Progenitor cell of endocrine pancreas (in vitro differentiated cells): ENCODE data around the gene PRR32. TPM values are rescaled to one million over a fixed set of nuclear protein-coding genes. Genes with fewer than 3 reads are reported as not detected.
"Not testable (repeated sequence)": the region's sequence is repeated elsewhere in the genome, so short reads cannot be mapped to it uniquely, and the experiment has no call there.

ENCODE experiments used
- DNase-seq: peaks from one replicate; pipeline ENCODE4 v3.0.0; 2021; ENCODE audit warnings: low spot score; ENCODE audit not compliant: unreplicated experiment
- H3K27ac Mint-ChIP-seq: 2 replicates; pipeline ENCODE4 v1.8.0; 2021; ENCODE audit warnings: mild to moderate bottlenecking, moderate library complexity, mixed read lengths
- H3K27me3 Mint-ChIP-seq: 2 replicates; pipeline ENCODE4 v1.8.0; 2021; ENCODE audit warnings: mixed read lengths
- H3K36me3 Mint-ChIP-seq: 2 replicates; pipeline ENCODE4 v1.8.0; 2022; ENCODE audit warnings: mixed read lengths; ENCODE audit not compliant: insufficient read depth
- H3K4me1 Mint-ChIP-seq: 2 replicates; pipeline ENCODE4 v1.8.0; 2021; ENCODE audit warnings: low read depth, mixed read lengths
- H3K4me3 Mint-ChIP-seq: 2 replicates; pipeline ENCODE4 v1.8.0; 2021; ENCODE audit warnings: low read depth, mild to moderate bottlenecking, moderate library complexity, mixed read lengths
- H3K9me3 Mint-ChIP-seq: 2 replicates; pipeline ENCODE4 v1.8.0; 2021; ENCODE audit warnings: low read depth, mixed read lengths
- CTCF ChIP-seq: fragments of 200-600 bp; sonication (generic); IDR thresholded peaks from one replicate; pipeline ENCODE4 v1.5.0; 2021; ENCODE audit warnings: antibody characterized with exemption, mild to moderate bottlenecking; ENCODE audit not compliant: unreplicated experiment
- long read RNA-seq: library from polyadenylated mRNA; unstranded; transcript quantifications from one replicate; pipeline ENCODE4 v2.0.0, GENCODE V29; 2020
- total RNA-seq: library from RNA; stranded (reverse); gene quantifications from 2 replicates; pipeline ENCODE4 v1.2.1, GENCODE V29; 2021

Gene PRR32
- not detected in 2 replicates for total RNA-seq
- long read RNA-seq: 0 reads

- Mint-ChIP-seq H3K27ac (no peak within 1 kb of the TSS), H3K4me3 (no peak within 1 kb of the TSS), H3K9me3 (peaks cover 3% of the 10 kb centered on the region), H3K27me3 (no peaks in the 10 kb centered on the region), H3K4me1 (no peaks in the 10 kb centered on the region), H3K36me3 (no peaks in the 10 kb centered on the region)
- TF ChIP-seq CTCF: no peak
- no peak for DNase-seq
Measured at GRCh38 chrX:126819429-126819828, at the start of gene PRR32. PRR32 (plus strand) TSS chrX:126819729; CDS start chrX:126819844, 115 bp downstream.

- no peak overlapping the region for H3K27ac Mint-ChIP-seq
- H3K9me3 Mint-ChIP-seq: peaks cover 35% of the 10 kb centered on the region
- no peaks in the 10 kb centered on the region for H3K27me3 Mint-ChIP-seq
- no peaks in the 10 kb centered on the region for H3K36me3 Mint-ChIP-seq
- no peaks in the 10 kb centered on the region for H3K4me1 Mint-ChIP-seq
- DNase-seq: no peak
- peak; percentile 70 for TF ChIP-seq CTCF
- H3K4me3 Mint-ChIP-seq: no peak overlapping the region
Measured at GRCh38 chrX:126770179-126770578, 49.4 kb upstream of the PRR32 start.

GRCh38 chrX:126785539-126785938, 34.0 kb upstream of the PRR32 start:
- Mint-ChIP-seq H3K36me3 (no peaks in the 10 kb centered on the region), H3K27ac (no peak overlapping the region), H3K27me3 (no peaks in the 10 kb centered on the region), H3K4me1 (no peaks in the 10 kb centered on the region), H3K4me3 (no peak overlapping the region), H3K9me3 (peaks cover 12% of the 10 kb centered on the region)
- DNase-seq: no peak
- TF ChIP-seq CTCF: no peak

- H3K9me3 Mint-ChIP-seq: peaks cover 18% of the 10 kb centered on the region
- no peak overlapping the region for H3K4me3 Mint-ChIP-seq
- H3K27ac Mint-ChIP-seq: no peak overlapping the region
Measured at GRCh38 chrX:126799059-126799458, 20.5 kb upstream of the PRR32 start.

GRCh38 chrX:126806784-126807183, 12.7 kb upstream of the PRR32 start:
- H3K36me3 Mint-ChIP-seq, H3K27ac Mint-ChIP-seq, DNase-seq, H3K4me1 Mint-ChIP-seq, H3K4me3 Mint-ChIP-seq, H3K27me3 Mint-ChIP-seq: not testable (repeated sequence)
- H3K9me3 Mint-ChIP-seq: peaks cover 47% of the 10 kb centered on the region

More at GRCh38 chrX:126799059-126799458, 20.5 kb upstream of the PRR32 start:
- no peak for DNase-seq
- TF ChIP-seq CTCF: no peak
- Mint-ChIP-seq H3K36me3 (no peaks in the 10 kb centered on the region), H3K27me3 (no peaks in the 10 kb centered on the region), H3K4me1 (no peaks in the 10 kb centered on the region)

DNA sequence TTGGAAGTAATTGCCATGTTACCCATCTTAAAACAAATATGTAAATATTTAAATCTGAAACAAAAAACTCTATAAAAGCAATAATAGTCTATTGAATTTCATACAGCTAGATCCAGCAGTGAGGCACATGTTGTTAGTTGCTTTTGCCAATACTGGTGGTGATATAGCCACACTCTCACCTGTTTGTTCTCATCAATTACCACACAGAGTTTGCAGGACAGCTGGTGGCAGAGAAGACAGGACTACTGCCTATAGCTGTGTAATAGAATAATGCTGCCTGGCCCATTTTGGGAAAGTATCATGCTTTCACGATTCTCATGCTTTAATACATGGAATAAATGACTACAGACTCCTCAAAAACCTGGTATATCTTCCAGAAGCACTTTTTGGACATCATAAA, 3.7 kb upstream of the PRR32 start:
- H3K4me3 Mint-ChIP-seq: no peak overlapping the region
- peaks cover 3% of the 10 kb centered on the region for H3K9me3 Mint-ChIP-seq
- DNase-seq: no peak
- no peaks in the 10 kb centered on the region for H3K4me1 Mint-ChIP-seq
- H3K27me3 Mint-ChIP-seq: no peaks in the 10 kb centered on the region
- no peaks in the 10 kb centered on the region for H3K36me3 Mint-ChIP-seq
- no peak overlapping the region for H3K27ac Mint-ChIP-seq
- TF ChIP-seq CTCF: no peak
